Naive thymus-derived CD4-positive, alpha-beta T cell (primary cell): Measurements from ENCODE around the gene TM9SF3. TPM values are rescaled to one million over a fixed set of nuclear protein-coding genes. Genes with fewer than 3 reads are reported as not detected.

Experiments used
- ATAC-seq: fragments of 150-1000 bp; cut with Tn5 transposase; 2 replicates; pipeline ENCODE4 v1.10.0; 2021; ENCODE audit warnings: mild to moderate bottlenecking, moderate library complexity
- CTCF ChIA-PET: fragments of 350-600 bp; sonication (Branson Sonifier 250); formaldehyde crosslinking; loops from one replicate; lab custom pipeline; 2021; ENCODE audit warnings: antibody characterized with exemption; lab: Charles Lee
- POLR2A ChIA-PET: fragments of 350-600 bp; sonication (Branson Sonifier 250); formaldehyde crosslinking; loops from one replicate; lab custom pipeline; 2021; ENCODE audit warnings: antibody characterized with exemption, inconsistent platforms; lab: Charles Lee
- DNase-seq, 9 donors: peaks; one replicate each; pipeline versions ENCODE4 v3.0.0 to v3.0.0-alpha.2; 2020 to 2022; ENCODE audit warnings: mixed read lengths in 1 of 9
- H3K27ac ChIP-seq: one replicate; pipeline ENCODE4 v1.7.0; 2013; ENCODE audit warnings: mild to moderate bottlenecking, low read depth, low read length, moderate library complexity
- H3K27me3 ChIP-seq, 2 donors: one replicate each; pipeline ENCODE4 v1.7.0; 2013; ENCODE audit warnings: low read length in 2 of 2, mild to moderate bottlenecking in 2 of 2, moderate library complexity in 2 of 2; ENCODE audit not compliant: control insufficient read depth in 2 of 2, insufficient read depth in 2 of 2
- H3K36me3 ChIP-seq, 3 experiments: 1 replicate in 2 of 3; 2 replicates in 1 of 3; pipeline ENCODE4 v1.7.0; 2013; ENCODE audit warnings: low read length in 3 of 3, mild to moderate bottlenecking in 3 of 3, moderate library complexity in 1 of 3; ENCODE audit not compliant: insufficient read depth in 3 of 3, control insufficient read depth in 2 of 3
- H3K4me1 ChIP-seq, 2 donors: one replicate each; pipeline ENCODE4 v1.7.0; 2013; ENCODE audit warnings: low read length in 2 of 2, mild to moderate bottlenecking in 2 of 2, moderate library complexity in 1 of 2; ENCODE audit not compliant: control insufficient read depth in 2 of 2, insufficient read depth in 2 of 2
- H3K4me3 ChIP-seq: 2 replicates; pipeline ENCODE4 v1.7.0; 2013; ENCODE audit warnings: mild to moderate bottlenecking, low read length
- H3K9me3 ChIP-seq, 3 experiments: 1 replicate in 2 of 3; 2 replicates in 1 of 3; pipeline ENCODE4 v1.7.0; 2013; ENCODE audit warnings: low read length in 3 of 3; ENCODE audit not compliant: control insufficient read depth in 2 of 3
- H3K27ac Mint-ChIP-seq, 9 donors: one replicate each; pipeline ENCODE4 v1.8.0; 2020 to 2022; ENCODE audit warnings: mixed read lengths in 9 of 9, mild to moderate bottlenecking in 8 of 9, moderate library complexity in 5 of 9, inconsistent platforms in 2 of 9
- H3K27me3 Mint-ChIP-seq, 5 donors: one replicate each; pipeline ENCODE4 v1.8.0; 2021 to 2022; ENCODE audit warnings: mixed read lengths in 5 of 5, mild to moderate bottlenecking in 1 of 5
- H3K36me3 Mint-ChIP-seq, 5 donors: one replicate each; pipeline ENCODE4 v1.8.0; 2020 to 2022; ENCODE audit warnings: mixed read lengths in 5 of 5, mild to moderate bottlenecking in 3 of 5, inconsistent platforms in 1 of 5
- H3K4me1 Mint-ChIP-seq, 7 donors: one replicate each; pipeline ENCODE4 v1.8.0; 2020 to 2022; ENCODE audit warnings: mixed read lengths in 7 of 7, mild to moderate bottlenecking in 3 of 7, inconsistent platforms in 1 of 7
- H3K4me3 Mint-ChIP-seq, 10 donors: one replicate each; pipeline ENCODE4 v1.8.0; 2020 to 2022; ENCODE audit warnings: mild to moderate bottlenecking in 10 of 10, mixed read lengths in 10 of 10, moderate library complexity in 6 of 10, inconsistent platforms in 2 of 10
- H3K9me3 Mint-ChIP-seq, 11 donors: one replicate each; pipeline ENCODE4 v1.8.0; 2020 to 2022; ENCODE audit warnings: mixed read lengths in 11 of 11, mild to moderate bottlenecking in 4 of 11, inconsistent platforms in 1 of 11, moderate library complexity in 1 of 11
- intact Hi-C, 2 donors: fragments of 100-400 bp; cut with micrococcal nuclease; formaldehyde crosslinking; loops; one replicate each; pipeline ENCODE4 v1.15.1; 2023
- polyA plus RNA-seq, 2 donors: library from polyadenylated mRNA; unstranded; fragments of 300-500 nt; fragmentation: Illumina TruSeq; gene quantifications; one replicate each; pipeline ENCODE4 v1.2.3, GENCODE V29; 2021
- total RNA-seq, 6 experiments: library from RNA in 5 of 6; stranded (reverse) in 5 of 6; gene quantifications; 1 replicate in 5 of 6; 2 replicates in 1 of 6; pipeline ENCODE4 v1.2.3 and lab custom pipeline; 2021 to 2026

The TM9SF3 gene
- total and polyA plus RNA-seq, 7 experiments from 2014 or later, result 56.8 to 94.0 (median 80.5) TPM

- POLR2A ChIA-PET, result no interaction called here
- Mint-ChIP-seq H3K27me3 (peaks cover 0 to 6% (median 0%) of the 10 kb centered on the region in 5 donors), H3K4me1 (peaks cover 0 to 11% (median 8%) of the 10 kb centered on the region in 7 donors), H3K27ac (no peak overlapping the region), H3K36me3 (no peaks in the 10 kb centered on the region), H3K4me3 (no peak overlapping the region), H3K9me3 (peaks cover 0 to 2% (median 0%) of the 10 kb centered on the region in 11 donors)
- Histone ChIP-seq H3K4me1 (peaks cover 0 to 13% of the 10 kb centered on the region in 2 donors), H3K9me3 (no peaks in the 10 kb centered on the region), H3K36me3 (no peaks in the 10 kb centered on the region), H3K27me3 (no peaks in the 10 kb centered on the region), H3K4me3 (no peak overlapping the region), H3K27ac (no peak overlapping the region)
- intact Hi-C loops, result no loop called here
- ATAC-seq, result no peak
- DNase-seq, result no peak
- CTCF ChIA-PET, result no interaction called here
Measured at GRCh38 chr10:96606946-96607345, 20.1 kb upstream of the TM9SF3 start.

- Mint-ChIP-seq H3K27ac (no peak overlapping the region), H3K4me1 (peaks cover 0 to 11% (median 8%) of the 10 kb centered on the region in 7 donors), H3K9me3 (peaks cover 0 to 2% (median 0%) of the 10 kb centered on the region in 11 donors), H3K4me3 (no peak overlapping the region), H3K36me3 (no peaks in the 10 kb centered on the region), H3K27me3 (peaks cover 0 to 6% (median 0%) of the 10 kb centered on the region in 5 donors)
- Histone ChIP-seq H3K36me3 (no peaks in the 10 kb centered on the region), H3K27me3 (no peaks in the 10 kb centered on the region), H3K9me3 (no peaks in the 10 kb centered on the region), H3K4me3 (no peak overlapping the region), H3K4me1 (peaks cover 0 to 13% of the 10 kb centered on the region in 2 donors), H3K27ac (no peak overlapping the region)
- ATAC-seq (no peak), DNase-seq (no peak)
- intact Hi-C loops, result no loop called here
- POLR2A ChIA-PET, result no interaction called here
- CTCF ChIA-PET, result no interaction called here
Measured at GRCh38 chr10:96606216-96606615, 19.4 kb upstream of the TM9SF3 start.

- Histone ChIP-seq H3K36me3 (no peaks in the 10 kb centered on the region), H3K27ac (no peak overlapping the region), H3K4me1 (no peaks in the 10 kb centered on the region), H3K9me3 (no peaks in the 10 kb centered on the region), H3K4me3 (no peak overlapping the region), H3K27me3 (no peaks in the 10 kb centered on the region)
- peaks cover 0 to 10% (median 0%) of the 10 kb centered on the region in 5 donors for H3K27me3 Mint-ChIP-seq
- DNase-seq (no peak), ATAC-seq (no peak)
- POLR2A ChIA-PET, result no interaction called here
- no peak overlapping the region for H3K4me3 Mint-ChIP-seq
- H3K36me3 Mint-ChIP-seq, result no peaks in the 10 kb centered on the region
- no peak overlapping the region for H3K27ac Mint-ChIP-seq
- intact Hi-C loops, result no loop called here
- H3K4me1 Mint-ChIP-seq, result peaks cover 0 to 4% (median 0%) of the 10 kb centered on the region in 7 donors
- H3K9me3 Mint-ChIP-seq, result no peaks in the 10 kb centered on the region
- CTCF ChIA-PET, result interaction anchor here (1.1 kb wide), 1 partner anchor 163 kb away, joined by 8 read pairs; no protein-coding TSS in a partner anchor
Measured at GRCh38 chr10:96600337-96600736, 13.5 kb upstream of the TM9SF3 start.

- Mint-ChIP-seq H3K27me3 (peaks cover 0 to 13% (median 0%) of the 10 kb centered on the region in 5 donors), H3K9me3 (peaks cover 0 to 3% (median 0%) of the 10 kb centered on the region in 11 donors), H3K4me1 (peaks cover 0 to 4% (median 0%) of the 10 kb centered on the region in 7 donors), H3K36me3 (peaks cover 0 to 3% (median 0%) of the 10 kb centered on the region in 5 donors), H3K27ac (no peak overlapping the region), H3K4me3 (no peak overlapping the region)
- H3K4me3 ChIP-seq, result no peak overlapping the region
- intact Hi-C loops, result no loop called here
- no peaks in the 10 kb centered on the region for H3K36me3 ChIP-seq
- no peak overlapping the region for H3K27ac ChIP-seq
- H3K27me3 ChIP-seq, result no peaks in the 10 kb centered on the region
- DNase-seq, result no peak
- no peaks in the 10 kb centered on the region for H3K9me3 ChIP-seq
- no peaks in the 10 kb centered on the region for H3K4me1 ChIP-seq
- ATAC-seq, result no peak
- POLR2A ChIA-PET, result interaction anchor here (0.6 kb wide), 1 partner anchor 73 kb away, joined by 3 read pairs; no protein-coding TSS in a partner anchor
- CTCF ChIA-PET, result no interaction called here
Measured at GRCh38 chr10:96598846-96599245, 12.0 kb upstream of the TM9SF3 start.

GRCh38 chr10:96596422-96597407 is 9.9 kb upstream of the TM9SF3 start:
- Histone ChIP-seq H3K27ac (no peak overlapping the region), H3K27me3 (no peaks in the 10 kb centered on the region), H3K9me3 (no peaks in the 10 kb centered on the region), H3K36me3 (no peaks in the 10 kb centered on the region), H3K4me1 (no peaks in the 10 kb centered on the region), H3K4me3 (no peak overlapping the region)
- ChIA-PET CTCF (no interaction called here), POLR2A (no interaction called here)
- Mint-ChIP-seq H3K4me3 (no peak overlapping the region), H3K9me3 (peaks cover 0 to 3% (median 0%) of the 10 kb centered on the region in 11 donors), H3K4me1 (peaks cover 4 to 9% (median 5%) of the 10 kb centered on the region in 7 donors), H3K27ac (no peak overlapping the region), H3K27me3 (peaks cover 0 to 15% (median 0%) of the 10 kb centered on the region in 5 donors), H3K36me3 (peaks cover 0 to 3% (median 0%) of the 10 kb centered on the region in 5 donors)
- ATAC-seq (no peak), DNase-seq (no peak)
- intact Hi-C loops, result no loop called here

- peaks cover 0 to 22% (median 0%) of the 10 kb centered on the region in 5 donors for H3K27me3 Mint-ChIP-seq
- peaks cover 4 to 12% (median 9%) of the 10 kb centered on the region in 7 donors for H3K4me1 Mint-ChIP-seq
- Histone ChIP-seq H3K36me3 (no peaks in the 10 kb centered on the region), H3K4me3 (no peak overlapping the region), H3K27me3 (no peaks in the 10 kb centered on the region), H3K9me3 (no peaks in the 10 kb centered on the region), H3K4me1 (no peaks in the 10 kb centered on the region), H3K27ac (no peak overlapping the region)
- intact Hi-C loops, result no loop called here
- H3K27ac Mint-ChIP-seq, result no peak overlapping the region
- H3K36me3 Mint-ChIP-seq, result peaks cover 0 to 3% (median 0%) of the 10 kb centered on the region in 5 donors
- peaks cover 0 to 5% (median 0%) of the 10 kb centered on the region in 11 donors for H3K9me3 Mint-ChIP-seq
- CTCF ChIA-PET, result no interaction called here
- DNase-seq, result no peak
- ATAC-seq, result no peak
- POLR2A ChIA-PET, result no interaction called here
- no peak overlapping the region for H3K4me3 Mint-ChIP-seq
Measured at GRCh38 chr10:96595741-96596140, 8.9 kb upstream of the TM9SF3 start.
